ENCODE measurements around the gene ARFIP2.

GRCh38 chr11:6431861-6432260, 49.3 kb downstream of the ARFIP2 start:
- no peak for TF ChIP-seq CTCF (IDR thresholded peaks at IDR 0.05)
- TF ChIP-seq ZFX (IDR thresholded peaks at IDR 0.05; ENCODE audit: borderline replicate concordance), result no peak

Data from 22Rv1 (cell line).